ENCODE measurements around the gene DNM1. TPM values are rescaled to one million over a fixed set of nuclear protein-coding genes. Genes with fewer than 3 reads are reported as not detected.

Gene DNM1
- polyA plus RNA-seq, 3 donors: 0.05 to 4.9 (median 0.56) TPM

GRCh38 chr9:128174062-128174461, 29.1 kb upstream of the DNM1 start:
- TF ChIP-seq CTCF (IDR thresholded peaks at IDR 0.05): no peak
- Histone ChIP-seq H3K9ac (ENCODE audit: insufficient read depth, low read length, poor library complexity, severe bottlenecking) (no peak overlapping the region), H3K9me3 (replicated peaks in 1 of 2; ENCODE audit: control insufficient read depth in 1 of 2, insufficient read depth in 1 of 2, low read length in 2 of 2) (peaks cover 0 to 5% of the 10 kb centered on the region in 2 donors), H3K4me3 (replicated peaks in 1 of 3; ENCODE audit: low read depth in 2 of 3, low read length in 3 of 3) (no peak overlapping the region), H3K27me3 (ENCODE audit: control insufficient read depth in 2 of 2, insufficient read depth in 2 of 2, low read length in 2 of 2) (no peaks in the 10 kb centered on the region), H3K4me1 (ENCODE audit: control insufficient read depth in 1 of 2, insufficient read depth in 2 of 2, low read length in 2 of 2) (no peaks in the 10 kb centered on the region), H3K36me3 (replicated peaks in 1 of 2; ENCODE audit: control insufficient read depth in 1 of 2, insufficient read depth in 2 of 2, low read length in 2 of 2) (peaks cover 60 to 71% of the 10 kb centered on the region in 2 donors), H4K20me1 (ENCODE audit: insufficient read depth, low read length) (no peaks in the 10 kb centered on the region), H3K79me2 (ENCODE audit: insufficient read depth, low read length) (no peaks in the 10 kb centered on the region), H3K27ac (ENCODE audit: low read depth in 1 of 2, low read length in 2 of 2) (no peak overlapping the region), H2AFZ (ENCODE audit: insufficient read depth, low read depth, low read length, poor library complexity, severe bottlenecking) (no peak overlapping the region), H3K4me2 (replicated peaks; ENCODE audit: extremely low read depth, low read length, poor library complexity, severe bottlenecking) (no peak overlapping the region)
- no peak overlapping the region for H3K4me3 Mint-ChIP-seq
- intact Hi-C loops (cut with micrococcal nuclease): no loop called here
- H3K27me3 Mint-ChIP-seq (ENCODE audit: low read depth in 3 of 3): peaks cover 0 to 2% (median 0%) of the 10 kb centered on the region in 3 donors
- H3K4me1 Mint-ChIP-seq: no peaks in the 10 kb centered on the region
- no peak for DNase-seq
- peaks cover 1 to 4% (median 4%) of the 10 kb centered on the region in 7 donors for H3K9me3 Mint-ChIP-seq
- H3K36me3 Mint-ChIP-seq: peaks cover 62 to 85% of the 10 kb centered on the region in 2 donors
- no CpG with 5 or more reads among the region's 4 CpGs for WGBS (ENCODE audit: insufficient coverage)
- H3K27ac Mint-ChIP-seq: no peak overlapping the region

GRCh38 chr9:128175102-128175563, 28.0 kb upstream of the DNM1 start:
- Histone ChIP-seq H3K9me3 (replicated peaks in 1 of 2; ENCODE audit: control insufficient read depth in 1 of 2, insufficient read depth in 1 of 2, low read length in 2 of 2) (peaks cover 4 to 13% of the 10 kb centered on the region in 2 donors), H3K4me1 (ENCODE audit: control insufficient read depth in 1 of 2, insufficient read depth in 2 of 2, low read length in 2 of 2) (no peaks in the 10 kb centered on the region), H3K27me3 (ENCODE audit: control insufficient read depth in 2 of 2, insufficient read depth in 2 of 2, low read length in 2 of 2) (no peaks in the 10 kb centered on the region), H3K9ac (ENCODE audit: insufficient read depth, low read length, poor library complexity, severe bottlenecking) (no peak overlapping the region), H3K36me3 (replicated peaks in 1 of 2; ENCODE audit: control insufficient read depth in 1 of 2, insufficient read depth in 2 of 2, low read length in 2 of 2) (peaks cover 60 to 71% of the 10 kb centered on the region in 2 donors), H3K27ac (ENCODE audit: low read depth in 1 of 2, low read length in 2 of 2) (no peak overlapping the region), H4K20me1 (ENCODE audit: insufficient read depth, low read length) (no peaks in the 10 kb centered on the region), H2AFZ (ENCODE audit: insufficient read depth, low read depth, low read length, poor library complexity, severe bottlenecking) (no peak overlapping the region), H3K4me3 (replicated peaks in 1 of 3; ENCODE audit: low read depth in 2 of 3, low read length in 3 of 3) (no peak overlapping the region), H3K4me2 (replicated peaks; ENCODE audit: extremely low read depth, low read length, poor library complexity, severe bottlenecking) (no peak overlapping the region), H3K79me2 (ENCODE audit: insufficient read depth, low read length) (no peaks in the 10 kb centered on the region)
- Mint-ChIP-seq H3K27me3 (ENCODE audit: low read depth in 3 of 3) (peaks cover 0 to 2% (median 0%) of the 10 kb centered on the region in 3 donors), H3K4me1 (no peaks in the 10 kb centered on the region), H3K4me3 (no peak overlapping the region), H3K36me3 (peaks cover 63 to 85% of the 10 kb centered on the region in 2 donors), H3K9me3 (peaks cover 3 to 14% (median 11%) of the 10 kb centered on the region in 7 donors), H3K27ac (peak overlapping the region in 1 of 7 donors; percentile 37)
- 66% methylated on average over 4 of the region's 8 CpGs for WGBS (ENCODE audit: insufficient coverage)
- TF ChIP-seq CTCF (IDR thresholded peaks at IDR 0.05): no peak
- no peak for DNase-seq
- intact Hi-C loops (cut with micrococcal nuclease): no loop called here
